GM12878 (cell line): Measurements from ENCODE around the gene ELAVL1. TPM values are rescaled to one million over a fixed set of nuclear protein-coding genes. Genes with fewer than 3 reads are reported as not detected.

Experiments
- ATAC-seq: fragments of 200-7000 bp; cut with Tn5 transposase; 3 replicates; pipeline ENCODE4 v1.9.1; 2020; ENCODE audit warnings: mild to moderate bottlenecking, moderate library complexity
- BruUV-seq: library from RNA; stranded (reverse); fragments of 400-500 nt; replicated peaks from 2 replicates; lab custom pipeline; 2021; lab: Mats Ljungman, UMichigan
- CTCF ChIA-PET: fragments of 300-600 bp; sonication (Branson Sonifier 250); formaldehyde crosslinking; extraction: SDS; loops from one replicate; lab custom pipeline; 2021; ENCODE audit warnings: inconsistent platforms; lab: Yijun Ruan, JAX
- POLR2A ChIA-PET: fragments of 350-600 bp; formaldehyde crosslinking; extraction: SDS; loops from one replicate; lab custom pipeline; 2021; ENCODE audit warnings: inconsistent platforms; lab: Charles Lee
- RAD21 ChIA-PET: fragments of 300-600 bp; sonication (Branson Sonifier 250); formaldehyde crosslinking; loops from one replicate; lab custom pipeline; 2023; ENCODE audit warnings: antibody characterized with exemption; ENCODE audit not compliant: unreplicated experiment; lab: Charles Lee
- SMC1A ChIA-PET: fragments of 300-600 bp; sonication (Branson Sonifier 250); formaldehyde crosslinking; loops from one replicate; lab custom pipeline; 2023; ENCODE audit not compliant: unreplicated experiment, uncharacterized antibody; lab: Charles Lee
- DNase-seq: peaks from one replicate; pipeline ENCODE4 v3.0.0-alpha.2; 2011; ENCODE audit warnings: low read depth, low spot score
- FAIRE-seq: peaks from 3 replicates; lab custom pipeline; 2011; peaks lifted over from hg19 to GRCh38; lab: Jason Lieb, UNC
- H2AFZ ChIP-seq: 2 replicates; pipeline ENCODE4 v1.6.0; 2011; ENCODE audit warnings: low read depth, low read length, control low read depth; ENCODE audit not compliant: control insufficient read depth
- H3K27ac ChIP-seq: 2 replicates; pipeline ENCODE4 v1.5.1; 2011; ENCODE audit warnings: control low read depth; ENCODE audit not compliant: control insufficient read depth, insufficient read depth
- H3K27me3 ChIP-seq, 2 experiments: replicated peaks in 1 of 2; 2 replicates each; pipeline versions ENCODE4 v1.6.0 to v1.6.1; 2011; ENCODE audit warnings: low read length in 1 of 2; ENCODE audit not compliant: control insufficient read depth in 2 of 2, insufficient read depth in 2 of 2
- H3K36me3 ChIP-seq, 2 experiments: 2 replicates each; pipeline ENCODE4 v1.5.1; 2011; ENCODE audit warnings: low read length in 1 of 2; ENCODE audit not compliant: control insufficient read depth in 2 of 2, insufficient read depth in 2 of 2
- H3K4me1 ChIP-seq: 2 replicates; pipeline ENCODE4 v1.6.1; 2011; ENCODE audit warnings: mild to moderate bottlenecking, low read length, moderate library complexity, mixed read lengths; ENCODE audit not compliant: control insufficient read depth, insufficient read depth
- H3K4me2 ChIP-seq: 2 replicates; pipeline ENCODE4 v1.6.0; 2011; ENCODE audit warnings: control low read depth; ENCODE audit not compliant: control insufficient read depth, insufficient read depth
- H3K4me3 ChIP-seq: fragments of 200-600 bp; sonication (generic); 2 replicates; pipeline ENCODE4 v1.5.1; 2016
- H3K79me2 ChIP-seq: 2 replicates; pipeline ENCODE4 v1.6.0; 2011; ENCODE audit warnings: low read length; ENCODE audit not compliant: control insufficient read depth, insufficient read depth
- H3K9ac ChIP-seq: 2 replicates; pipeline ENCODE4 v1.8.0; 2011; ENCODE audit warnings: low read length, control low read depth, mixed read lengths; ENCODE audit not compliant: control insufficient read depth, insufficient read depth
- H3K9me3 ChIP-seq: replicated peaks from 3 replicates; pipeline ENCODE4 v1.5.1; 2011; ENCODE audit warnings: mild to moderate bottlenecking, low read length; ENCODE audit not compliant: control insufficient read depth, insufficient read depth
- H4K20me1 ChIP-seq: 2 replicates; pipeline ENCODE4 v1.6.0; 2011; ENCODE audit not compliant: control insufficient read depth, insufficient read depth
- ESRRA ChIP-seq: IDR thresholded peaks from 2 replicates; pipeline ENCODE4 v1.6.1; 2012; ENCODE audit warnings: mild to moderate bottlenecking, low read length, improper control_type of control experiment
- LARP7 ChIP-seq: fragments of 450-650 bp; IDR thresholded peaks from 2 replicates; pipeline ENCODE4 v1.6.1; 2017; ENCODE audit warnings: mild to moderate bottlenecking
- SIN3A ChIP-seq: IDR thresholded peaks from 2 replicates; pipeline ENCODE4 v1.6.1; 2012; ENCODE audit warnings: low read depth, low read length, improper control_type of control experiment
- SMARCA5 ChIP-seq: fragments of 450-650 bp; IDR thresholded peaks from 2 replicates; pipeline ENCODE4 v1.6.1; 2017; ENCODE audit warnings: mild to moderate bottlenecking
- TBL1XR1 ChIP-seq: IDR thresholded peaks from 2 replicates; pipeline ENCODE4 v1.6.1; 2012; ENCODE audit warnings: low read depth, low read length, improper control_type of control experiment
- TCF12 ChIP-seq: IDR thresholded peaks from 2 replicates; pipeline ENCODE4 v1.6.1; 2011; ENCODE audit warnings: low read depth, mild to moderate bottlenecking, low read length
- TCF3 ChIP-seq: IDR thresholded peaks from 2 replicates; pipeline ENCODE4 v1.6.1; 2012; ENCODE audit warnings: low read depth, mild to moderate bottlenecking, low read length, borderline replicate concordance; ENCODE audit not compliant: insufficient read depth
- YBX1 ChIP-seq: fragments of 450-650 bp; IDR thresholded peaks from 2 replicates; pipeline ENCODE4 v1.6.1; 2016; ENCODE audit warnings: antibody characterized with exemption
- WGBS: methylation state at CpG from one replicate; pipeline ENCODE4 v1.1.6; 2016; ENCODE audit warnings: low lambda C conversion rate; ENCODE audit not compliant: insufficient replicate concordance, insufficient coverage; ENCODE audit errors: missing lambda C conversion rate; 5-methylcytosine and 5-hydroxymethylcytosine counted together
- in situ Hi-C: fragments of 300-500 bp; cut with MboI; formaldehyde crosslinking; loops from 9 replicates; pipeline ENCODE4 v1.14.3; 2018; ENCODE audit warnings: mixed read lengths
- intact Hi-C: fragments of 100-400 bp; cut with micrococcal nuclease; formaldehyde crosslinking; loops from one replicate; pipeline ENCODE4 v1.14.2; 2022; ENCODE audit not compliant: unreplicated experiment
- polyA plus RNA-seq, 11 experiments: library from polyadenylated mRNA; depleted of rRNA in 4 of 11; unstranded in 6 of 11; stranded (reverse) in 5 of 11; fragments of >200 nt; fragmentation: Nextera tagmentation in 4 of 11; fragmentation: Illumina TruSeq in 1 of 11; extraction: Ambion mirVana in 4 of 11; extraction: Trizol in 1 of 11; gene quantifications; 1 replicate in 1 of 11; 2 replicates in 10 of 11; pipeline versions ENCODE4 v1.2.1 to v1.2.3, GENCODE V29; 2011 to 2016; ENCODE audit warnings: inconsistent platforms in 2 of 11, missing spikeins in 2 of 11, low read depth in 1 of 11
- total RNA-seq, 4 experiments: library from RNA; depleted of rRNA in 3 of 4; stranded (reverse); fragments of >200 nt in 3 of 4; fragmentation: Illumina TruSeq in 1 of 4; extraction: Trizol in 1 of 4; gene quantifications; 2 replicates each; pipeline versions ENCODE4 v1.2.1 to v1.2.3, GENCODE V29; 2013 to 2021
- TF ChIP-seq, protein P1 (sequence below): fragments of 450-650 bp; conservative IDR thresholded peaks from 2 replicates; pipeline ENCODE4 v1.6.1; 2017; ENCODE audit warnings: mild to moderate bottlenecking, moderate library complexity
- TF ChIP-seq, protein P2 (sequence below): fragments of 450-650 bp; formaldehyde crosslinking; IDR thresholded peaks from 2 replicates; pipeline ENCODE4 v1.4.0; 2020; ENCODE audit warnings: mild to moderate bottlenecking, moderate library complexity

The ELAVL1 gene
- total and polyA plus RNA-seq, 10 of the 15 experiments (the other 5 are each of a cell fraction or from before 2014, with no cell fraction given), result 7.4 to 155 (median 70.3) TPM

DNA sequence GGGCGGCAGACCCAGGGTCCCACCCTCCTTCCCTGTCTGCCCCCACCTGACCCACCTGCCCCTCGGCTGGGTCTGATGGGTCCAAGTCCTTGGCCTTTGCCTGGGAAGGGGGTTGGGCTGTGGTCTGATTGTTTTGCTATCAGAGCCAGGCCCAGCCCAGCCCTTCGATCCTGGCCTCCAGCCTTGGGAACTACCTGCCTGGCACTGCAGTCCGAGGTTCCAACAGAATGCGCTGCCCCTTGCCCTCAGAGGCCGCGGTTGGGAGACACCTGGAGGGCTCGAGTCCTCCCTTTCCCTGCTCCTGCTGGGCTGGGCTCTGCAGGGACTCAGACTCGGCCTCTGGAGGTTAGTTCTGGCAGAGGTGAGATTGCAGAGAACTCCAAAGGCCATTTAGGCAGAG, 48.7 kb upstream of the ELAVL1 start (continued):
- TF ChIP-seq, protein P1, sequence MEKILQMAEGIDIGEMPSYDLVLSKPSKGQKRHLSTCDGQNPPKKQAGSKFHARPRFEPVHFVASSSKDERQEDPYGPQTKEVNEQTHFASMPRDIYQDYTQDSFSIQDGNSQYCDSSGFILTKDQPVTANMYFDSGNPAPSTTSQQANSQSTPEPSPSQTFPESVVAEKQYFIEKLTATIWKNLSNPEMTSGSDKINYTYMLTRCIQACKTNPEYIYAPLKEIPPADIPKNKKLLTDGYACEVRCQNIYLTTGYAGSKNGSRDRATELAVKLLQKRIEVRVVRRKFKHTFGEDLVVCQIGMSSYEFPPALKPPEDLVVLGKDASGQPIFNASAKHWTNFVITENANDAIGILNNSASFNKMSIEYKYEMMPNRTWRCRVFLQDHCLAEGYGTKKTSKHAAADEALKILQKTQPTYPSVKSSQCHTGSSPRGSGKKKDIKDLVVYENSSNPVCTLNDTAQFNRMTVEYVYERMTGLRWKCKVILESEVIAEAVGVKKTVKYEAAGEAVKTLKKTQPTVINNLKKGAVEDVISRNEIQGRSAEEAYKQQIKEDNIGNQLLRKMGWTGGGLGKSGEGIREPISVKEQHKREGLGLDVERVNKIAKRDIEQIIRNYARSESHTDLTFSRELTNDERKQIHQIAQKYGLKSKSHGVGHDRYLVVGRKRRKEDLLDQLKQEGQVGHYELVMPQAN, result no peak
- no peak for TF ChIP-seq SIN3A
- TF ChIP-seq LARP7, result no peak

DNA sequence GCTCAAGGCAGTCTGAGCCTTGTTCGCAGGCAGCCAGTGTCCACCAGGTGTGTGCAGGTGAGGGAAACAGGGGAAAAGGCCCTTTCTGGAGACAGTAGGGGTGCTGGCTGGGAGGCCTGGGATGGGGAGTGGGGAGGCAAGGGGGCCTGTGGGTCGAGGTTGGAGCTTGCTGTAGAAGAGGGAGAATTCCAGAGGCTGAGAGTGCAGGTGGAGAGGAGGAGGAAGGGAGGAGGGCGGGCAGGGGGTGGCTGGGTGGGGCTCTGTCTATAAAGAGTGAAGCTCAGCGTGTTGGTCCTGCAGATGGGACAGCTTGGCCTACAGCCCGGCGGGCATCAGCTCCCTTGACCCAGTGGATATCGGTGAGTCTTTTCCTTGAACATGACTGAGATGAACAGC, 47.0 kb upstream of the ELAVL1 start, which contains the start of gene CCL25:
TSS of gene CCL25 (plus strand) at position 297 of the 396 bp plus-strand sequence. CDS start 290 bp downstream, outside the sequence.
- intact Hi-C loops (loop anchor here (5.0 kb wide), 1 partner anchor 50 kb away; no protein-coding TSS in a partner anchor), in situ Hi-C loops (no loop called here)
- SMC1A ChIA-PET, result no interaction called here
- POLR2A ChIA-PET, result no interaction called here
- Histone ChIP-seq H3K9me3 (no peaks in the 10 kb centered on the region), H2AFZ (peak within 1 kb of the TSS; percentile 75), H4K20me1 (no peaks in the 10 kb centered on the region), H3K4me3 (peak within 1 kb of the TSS; percentile 67), H3K27me3 (no peaks in the 10 kb centered on the region), H3K9ac (no peak within 1 kb of the TSS; the same call in 1 of the 2 replicates), H3K4me2 (peak within 1 kb of the TSS; percentile 67), H3K27ac (peak within 1 kb of the TSS; percentile 59), H3K36me3 (no peaks in the 10 kb centered on the region), H3K79me2 (no peaks in the 10 kb centered on the region), H3K4me1 (peaks cover 17% of the 10 kb centered on the region)
- CTCF ChIA-PET, result no interaction called here
- DNase-seq (no peak), FAIRE-seq (no peak), ATAC-seq (no peak)
- 53% methylated on average over 6 of the region's 7 CpGs for WGBS
- TF ChIP-seq TBL1XR1 (no peak), ESRRA (no peak), SMARCA5 (no peak), YBX1 (no peak), TCF12 (no peak), TCF3 (no peak)
- TF ChIP-seq, protein P2, sequence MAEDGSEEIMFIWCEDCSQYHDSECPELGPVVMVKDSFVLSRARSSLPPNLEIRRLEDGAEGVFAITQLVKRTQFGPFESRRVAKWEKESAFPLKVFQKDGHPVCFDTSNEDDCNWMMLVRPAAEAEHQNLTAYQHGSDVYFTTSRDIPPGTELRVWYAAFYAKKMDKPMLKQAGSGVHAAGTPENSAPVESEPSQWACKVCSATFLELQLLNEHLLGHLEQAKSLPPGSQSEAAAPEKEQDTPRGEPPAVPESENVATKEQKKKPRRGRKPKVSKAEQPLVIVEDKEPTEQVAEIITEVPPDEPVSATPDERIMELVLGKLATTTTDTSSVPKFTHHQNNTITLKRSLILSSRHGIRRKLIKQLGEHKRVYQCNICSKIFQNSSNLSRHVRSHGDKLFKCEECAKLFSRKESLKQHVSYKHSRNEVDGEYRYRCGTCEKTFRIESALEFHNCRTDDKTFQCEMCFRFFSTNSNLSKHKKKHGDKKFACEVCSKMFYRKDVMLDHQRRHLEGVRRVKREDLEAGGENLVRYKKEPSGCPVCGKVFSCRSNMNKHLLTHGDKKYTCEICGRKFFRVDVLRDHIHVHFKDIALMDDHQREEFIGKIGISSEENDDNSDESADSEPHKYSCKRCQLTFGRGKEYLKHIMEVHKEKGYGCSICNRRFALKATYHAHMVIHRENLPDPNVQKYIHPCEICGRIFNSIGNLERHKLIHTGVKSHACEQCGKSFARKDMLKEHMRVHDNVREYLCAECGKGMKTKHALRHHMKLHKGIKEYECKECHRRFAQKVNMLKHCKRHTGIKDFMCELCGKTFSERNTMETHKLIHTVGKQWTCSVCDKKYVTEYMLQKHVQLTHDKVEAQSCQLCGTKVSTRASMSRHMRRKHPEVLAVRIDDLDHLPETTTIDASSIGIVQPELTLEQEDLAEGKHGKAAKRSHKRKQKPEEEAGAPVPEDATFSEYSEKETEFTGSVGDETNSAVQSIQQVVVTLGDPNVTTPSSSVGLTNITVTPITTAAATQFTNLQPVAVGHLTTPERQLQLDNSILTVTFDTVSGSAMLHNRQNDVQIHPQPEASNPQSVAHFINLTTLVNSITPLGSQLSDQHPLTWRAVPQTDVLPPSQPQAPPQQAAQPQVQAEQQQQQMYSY (CRISPR knock-in tag), result no peak
- RAD21 ChIA-PET, result no interaction called here
- BruUV-seq, result no TSS peak
